HG02759 (cell line): Measurements from ENCODE around the gene MYRIP.

Experiments used
- ATAC-seq: cut with Tn5 transposase; IDR thresholded peaks from one replicate; pipeline ENCODE4 v1.9.1; 2021; ENCODE audit warnings: mild to moderate bottlenecking, moderate library complexity; ENCODE audit not compliant: unreplicated experiment

Gene MYRIP

GRCh38 chr3:40172560-40172959 is 363.2 kb downstream of the MYRIP start:
- ATAC-seq = no peak

DNA sequence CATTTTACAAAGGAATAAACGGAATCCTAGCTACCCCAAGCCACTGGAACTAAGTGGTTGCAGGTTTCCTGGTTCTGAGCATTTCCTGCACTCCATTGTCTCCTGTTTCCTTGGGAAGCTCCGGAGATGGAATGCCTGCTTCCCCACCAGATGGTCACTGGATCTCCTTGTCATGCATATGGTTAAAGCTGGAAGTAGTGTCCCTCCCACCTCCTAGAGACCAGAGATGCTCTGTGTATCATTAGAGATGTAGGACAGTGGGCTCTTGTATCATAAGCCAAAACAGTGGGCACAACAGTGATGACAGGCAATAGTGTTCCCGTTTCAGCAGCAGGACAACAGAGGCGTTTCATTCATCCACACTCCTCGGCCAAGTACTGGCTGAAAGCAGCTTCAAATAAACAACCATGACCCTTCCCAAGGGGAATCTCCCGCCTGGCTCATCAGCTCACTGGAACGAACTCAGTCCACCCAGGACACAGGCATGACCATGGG is 363.9 kb downstream of the MYRIP start:
- ATAC-seq = no peak

DNA sequence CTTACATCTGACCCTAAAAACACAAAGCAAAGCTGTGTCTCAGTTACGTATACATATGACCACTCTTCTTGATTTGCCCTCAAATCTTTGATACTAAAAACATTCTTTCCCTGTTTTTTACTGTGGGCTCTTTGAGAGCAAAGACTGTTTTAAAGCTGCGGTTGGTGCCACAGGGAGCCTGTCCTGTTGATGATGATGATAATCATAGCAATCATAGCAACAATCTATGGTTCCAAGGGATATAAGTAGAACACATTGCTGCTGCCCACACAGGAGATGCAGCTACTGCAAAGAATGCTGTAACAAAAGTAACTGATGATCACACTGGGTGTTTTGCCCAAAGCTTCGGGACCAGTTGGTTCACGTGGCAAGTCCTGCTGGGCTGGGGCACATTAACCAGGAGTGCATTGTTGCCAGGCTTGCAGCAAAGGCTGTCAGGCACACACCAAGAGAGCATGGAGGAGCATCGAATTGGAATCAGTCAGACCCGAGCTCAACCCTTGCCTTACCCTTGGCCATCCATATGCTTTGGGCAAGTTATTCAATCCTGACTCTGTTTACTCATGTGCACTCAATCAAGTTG is 368.7 kb downstream of the MYRIP start:
- ATAC-seq = no peak

DNA sequence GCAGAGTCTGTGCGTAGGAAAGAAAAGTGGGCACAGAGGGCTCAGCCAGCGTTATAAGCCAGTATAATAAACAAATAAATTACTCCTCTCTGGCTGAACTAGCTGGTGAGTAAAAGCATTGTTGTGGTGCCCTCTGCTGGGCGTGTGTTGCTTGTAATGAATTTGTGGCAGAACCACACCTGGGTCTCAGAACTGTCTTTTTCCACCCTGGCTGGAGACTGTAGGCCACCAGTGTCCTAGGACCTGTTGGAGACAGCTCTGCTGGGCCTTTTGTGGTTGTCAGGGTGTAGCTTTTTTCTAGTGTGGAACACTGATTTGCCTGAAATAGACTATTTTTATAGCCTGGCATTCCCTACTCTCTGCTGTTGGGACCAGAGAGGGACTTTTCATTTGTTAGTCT is 369.6 kb downstream of the MYRIP start:
- ATAC-seq = peak; percentile 66

DNA sequence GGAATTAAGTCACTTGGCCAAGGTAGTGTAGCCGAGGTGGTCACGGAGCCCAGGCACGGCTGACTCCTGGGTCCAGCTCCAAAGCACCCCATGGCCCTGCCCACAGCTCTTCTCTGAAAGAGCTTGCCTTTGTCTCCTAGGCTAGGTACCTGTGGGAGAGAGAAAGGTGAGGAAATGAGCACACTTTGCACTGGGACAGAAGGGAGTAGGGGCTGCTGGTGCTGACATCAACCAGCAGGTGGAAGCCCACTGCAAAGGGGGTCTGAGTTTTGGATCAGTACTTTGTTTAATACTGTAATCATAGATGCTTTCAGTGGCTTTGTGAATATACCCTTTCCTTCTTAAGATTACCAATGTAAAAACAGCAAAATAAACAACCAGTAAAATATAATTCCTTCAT is 371.8 kb downstream of the MYRIP start:
- ATAC-seq = no peak

- ATAC-seq = peak; percentile 68
Observed at GRCh38 chr3:40185029-40185695, 375.8 kb downstream of the MYRIP start.

DNA sequence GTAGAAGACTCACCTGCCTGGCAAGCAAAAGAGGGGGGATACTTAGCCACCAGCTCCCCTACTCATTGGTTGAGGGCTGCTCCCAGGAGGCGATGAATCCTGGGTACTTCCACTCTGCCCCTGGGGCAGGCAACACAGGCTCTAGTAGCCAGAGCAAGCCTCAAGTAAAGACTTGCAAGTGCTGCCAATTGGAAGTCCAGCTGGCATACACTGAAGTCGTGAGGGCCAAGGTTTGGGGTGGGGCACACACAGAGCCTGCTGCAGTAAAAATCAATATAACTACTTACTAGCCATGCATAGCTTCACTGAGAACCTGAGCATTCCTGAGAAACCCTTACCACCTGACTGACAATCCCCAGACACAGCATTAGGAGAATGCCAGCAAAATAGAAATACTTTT is 377.1 kb downstream of the MYRIP start:
- no peak for ATAC-seq

DNA sequence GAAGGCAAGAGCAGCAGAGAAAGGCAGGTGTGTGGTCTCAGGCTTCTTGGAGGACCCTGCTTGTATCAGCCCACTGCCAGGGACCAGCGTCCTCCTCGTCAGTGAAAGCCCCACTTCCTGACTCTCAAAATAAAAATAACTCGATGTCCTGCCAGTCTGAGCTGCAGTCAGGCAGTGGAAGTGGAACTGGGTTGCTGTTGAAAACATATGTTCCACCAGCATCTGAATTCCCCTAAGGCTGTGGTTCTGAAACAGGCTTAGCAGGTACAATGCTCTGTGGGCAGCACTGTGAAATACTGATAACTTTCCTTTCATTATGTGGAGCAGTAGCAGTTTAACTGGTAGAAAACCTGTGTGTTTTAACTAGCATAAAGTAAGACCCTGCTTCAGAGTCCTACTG is 378.5 kb downstream of the MYRIP start:
- ATAC-seq = peak; percentile 70

GRCh38 chr3:40189118-40189517 is 379.7 kb downstream of the MYRIP start:
- no peak for ATAC-seq

DNA sequence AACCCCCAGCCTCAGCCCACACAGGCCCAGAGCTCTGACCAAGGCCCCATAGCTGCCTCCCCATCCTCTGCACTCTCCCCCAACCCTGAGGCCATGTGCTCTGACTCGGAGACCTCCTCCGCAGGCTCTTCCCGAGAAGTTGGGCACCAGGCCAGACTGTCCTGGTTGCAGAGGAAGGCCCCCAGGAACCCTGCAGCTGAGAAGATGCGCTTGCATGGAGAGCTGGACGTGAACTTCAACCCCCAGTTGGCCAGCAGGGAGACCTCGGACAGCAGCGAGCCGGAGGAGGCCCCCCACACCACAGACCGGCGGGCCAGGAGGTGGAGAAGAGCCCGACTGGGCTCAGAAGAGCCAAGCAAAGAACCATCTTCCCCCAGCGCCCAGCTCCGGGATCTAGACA is 380.6 kb downstream of the MYRIP start:
- ATAC-seq = no peak

GRCh38 chr3:40191251-40191650 is 381.8 kb downstream of the MYRIP start:
- no peak for ATAC-seq

GRCh38 chr3:40191850-40192448 is 382.5 kb downstream of the MYRIP start:
- peak; percentile 50 for ATAC-seq

GRCh38 chr3:40192628-40193027 is 383.2 kb downstream of the MYRIP start:
- no peak for ATAC-seq

DNA sequence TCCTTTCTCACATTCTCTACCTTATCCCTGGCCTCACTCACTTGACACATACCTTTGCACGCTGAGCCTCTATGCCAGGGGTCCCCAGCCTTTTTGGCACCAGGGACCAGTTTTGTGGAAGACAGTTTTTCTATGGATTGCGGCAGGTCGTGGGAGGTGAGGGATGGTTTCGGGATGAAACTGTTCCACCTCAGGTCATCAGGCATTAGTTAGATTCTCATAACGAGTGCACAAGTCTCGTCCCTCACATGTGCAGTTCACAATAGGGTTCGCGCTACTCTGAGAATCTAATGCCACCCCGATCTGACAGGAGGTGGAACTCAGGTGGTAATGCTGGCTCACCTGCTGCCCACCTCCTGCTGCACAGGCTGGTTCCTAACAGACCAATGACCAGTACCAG is 387.6 kb downstream of the MYRIP start:
- no peak for ATAC-seq

DNA sequence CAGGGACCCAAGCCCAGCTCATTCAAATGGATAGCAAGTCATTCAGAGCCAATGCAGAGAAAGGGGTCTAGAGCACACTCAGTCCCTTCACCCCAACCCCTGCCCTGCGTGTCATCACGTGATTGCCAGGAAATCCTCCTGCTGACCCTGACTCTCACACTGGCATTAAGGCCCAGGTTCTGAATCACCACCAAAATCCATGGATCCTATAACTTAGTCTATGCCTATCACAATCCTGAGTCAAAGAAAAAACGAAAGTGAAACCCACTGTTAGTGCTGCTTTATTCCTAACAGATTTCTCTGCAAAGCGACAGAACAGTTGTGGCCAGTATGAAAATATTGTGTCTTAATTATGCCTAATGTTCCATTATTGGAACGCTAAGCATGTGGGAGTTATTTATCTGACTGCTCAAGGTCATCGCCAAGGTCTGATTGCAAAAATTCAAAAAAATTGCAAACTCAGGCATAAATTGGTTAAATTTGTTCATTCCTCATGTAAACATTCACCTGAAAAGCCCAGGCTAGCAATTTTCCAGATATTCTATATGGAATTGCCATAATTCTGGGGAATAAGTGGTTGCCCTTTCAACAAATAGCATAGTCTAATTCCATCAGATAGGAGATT is 391.4 kb downstream of the MYRIP start:
- ATAC-seq = no peak

- ATAC-seq = no peak
Observed at GRCh38 chr3:40201770-40202169, 392.4 kb downstream of the MYRIP start.

DNA sequence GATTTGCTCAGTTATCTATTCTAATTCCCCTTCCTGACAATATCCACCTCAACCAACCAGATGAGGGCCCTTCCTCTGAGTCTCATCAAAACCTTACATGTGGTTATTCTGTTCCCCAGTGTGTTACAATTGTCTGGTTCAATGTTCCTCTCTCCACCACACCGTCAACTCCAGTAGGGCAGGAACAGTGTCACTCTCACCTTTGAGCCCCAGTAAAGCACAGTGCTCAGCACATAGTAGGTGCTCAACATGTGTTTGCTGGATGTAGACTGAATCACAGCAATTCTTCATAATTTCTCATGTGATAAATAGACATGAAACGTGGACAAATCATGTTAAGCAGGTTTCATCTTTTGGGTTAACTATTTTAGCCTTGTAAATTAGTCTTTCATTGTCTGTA is 397.1 kb downstream of the MYRIP start:
- no peak for ATAC-seq

- ATAC-seq = no peak
Observed at GRCh38 chr3:40207796-40208195, 398.4 kb downstream of the MYRIP start.

DNA sequence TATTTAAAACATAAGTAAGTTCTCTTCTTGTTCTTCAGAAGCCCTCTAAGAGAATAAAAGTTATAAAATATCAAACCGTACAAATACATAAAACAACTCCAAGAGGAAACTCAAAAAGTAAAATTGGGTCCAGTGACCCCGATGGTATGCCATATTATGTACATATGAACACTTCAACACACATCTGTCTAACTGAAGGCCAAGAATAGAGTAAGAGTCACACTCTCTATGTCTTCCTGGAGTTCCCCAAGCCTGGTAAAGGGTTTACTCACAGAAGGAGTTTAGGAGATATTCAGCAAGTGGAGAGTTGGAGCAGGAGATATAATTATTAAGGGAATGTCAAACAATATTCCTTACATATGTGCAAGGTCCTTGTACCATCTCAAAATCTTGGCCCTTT is 398.8 kb downstream of the MYRIP start:
- ATAC-seq = no peak

DNA sequence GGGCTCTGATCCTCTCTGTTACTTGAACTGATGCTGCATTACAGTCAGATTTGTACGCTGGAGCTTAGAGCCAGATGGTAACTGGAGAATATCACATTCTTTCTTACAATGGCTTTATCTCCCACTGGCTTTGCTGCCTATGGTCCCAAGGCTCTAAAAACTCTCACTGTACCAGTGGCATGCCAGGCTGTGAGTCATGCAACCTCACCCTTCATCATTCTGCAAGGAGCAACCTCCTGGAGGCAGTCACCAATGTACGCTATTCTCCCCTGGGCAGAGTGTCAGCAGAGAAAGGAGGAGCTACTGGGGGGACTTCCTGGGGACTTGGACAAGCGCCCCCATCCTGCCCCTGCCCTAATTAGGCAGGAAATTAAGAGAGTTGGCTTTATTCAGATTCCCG is 402.2 kb downstream of the MYRIP start:
- no peak for ATAC-seq

- ATAC-seq = no peak
Observed at GRCh38 chr3:40213556-40213955, 404.1 kb downstream of the MYRIP start.

- no peak for ATAC-seq
Observed at GRCh38 chr3:40215015-40215414, 405.6 kb downstream of the MYRIP start.
